Left cardiac atrium (tissue), 4 donors: ENCODE results near the gene NRDE2. TPM values are rescaled to one million over a fixed set of nuclear protein-coding genes. Genes with fewer than 3 reads are reported as not detected.

Experiments used
- ATAC-seq, 2 donors: fragments of 200-7000 bp; cut with Tn5 transposase; one replicate each; pipeline ENCODE4 v1.9.1; 2020; ENCODE audit warnings: mild to moderate bottlenecking in 2 of 2, moderate library complexity in 2 of 2
- DNase-seq: peaks from one replicate; pipeline ENCODE4 v3.0.0-alpha.2; 2020
- intact Hi-C, 2 donors: fragments of 100-400 bp; cut with DNase I; formaldehyde crosslinking; loops; one replicate each; pipeline versions ENCODE4 v1.14.1 to v1.15.1; 2022 to 2023
- total RNA-seq, 2 donors: library from RNA; stranded (reverse); fragmentation: NEBNext Ultra II Directional; extraction: Animal tissue kit (Norgen Biotek cat#: 25700); gene quantifications; one replicate each; pipeline ENCODE4 v1.2.1, GENCODE V29; 2021
- donor health status: DM: no; HTN: yes; CAD: no.
- donor health status: DM: no; HTN: yes; CAD: no; lungs with severe emphysema.
- donor health status: DM: yes; HTN: yes; CAD: no.
- donor health status: Dilated cardiomyopathy.

The NRDE2 gene
- total RNA-seq, 2 donors from 2014 or later, result 12.0 to 13.1 TPM

- DNase-seq (peak; percentile 39), ATAC-seq (peak; percentile 43 to 77)
- intact Hi-C loops, result loop anchor here in 1 of 2 donors (5.0 to 10.0 kb wide), 3 partner anchors 92 to 455 kb away; partner anchors contain the start of gene CALM1
Observed at GRCh38 chr14:90302529-90303303, 29.0 kb downstream of the NRDE2 start.

- DNase-seq, result no peak
- peak; percentile 71 to 83 for ATAC-seq
- intact Hi-C loops, result loop anchor here in 1 of 2 donors (5.0 to 10.0 kb wide), 3 partner anchors 93 to 456 kb away; partner anchors contain the start of gene CALM1
Observed at GRCh38 chr14:90301668-90302090, 30.1 kb downstream of the NRDE2 start.

GRCh38 chr14:90301122-90301521, 30.6 kb downstream of the NRDE2 start:
- intact Hi-C loops, result loop anchor here in 1 of 2 donors (5.0 to 10.0 kb wide), 3 partner anchors 94 to 456 kb away; partner anchors contain the start of gene CALM1
- ATAC-seq (no peak), DNase-seq (no peak)

GRCh38 chr14:90300611-90301047, 31.1 kb downstream of the NRDE2 start:
- intact Hi-C loops, result loop anchor here in 1 of 2 donors (5.0 to 10.0 kb wide), 3 partner anchors 94 to 457 kb away; partner anchors contain the start of gene CALM1
- DNase-seq (no peak), ATAC-seq (no peak)

GRCh38 chr14:90299408-90299807, 32.3 kb downstream of the NRDE2 start:
- intact Hi-C loops, result no loop called here
- no peak for DNase-seq

GRCh38 chr14:90297876-90298629, 33.7 kb downstream of the NRDE2 start:
- intact Hi-C loops, result no loop called here
- DNase-seq, result no peak
- ATAC-seq, result no peak

More at GRCh38 chr14:90299408-90299807, 32.3 kb downstream of the NRDE2 start:
- ATAC-seq, result peak; percentile 53 to 66

GRCh38 chr14:90296641-90297040, 35.1 kb downstream of the NRDE2 start:
- DNase-seq, result no peak
- intact Hi-C loops, result no loop called here
- no peak for ATAC-seq

GRCh38 chr14:90295870-90296516, 35.7 kb downstream of the NRDE2 start:
- intact Hi-C loops, result no loop called here
- DNase-seq (no peak), ATAC-seq (peak in 1 of 2 donors; percentile 11)

- DNase-seq (no peak), ATAC-seq (no peak)
- intact Hi-C loops, result no loop called here
Observed at GRCh38 chr14:90294872-90295271, 36.9 kb downstream of the NRDE2 start.

- no peak for ATAC-seq
- no peak for DNase-seq
- intact Hi-C loops, result no loop called here
Observed at GRCh38 chr14:90293766-90294730, 37.7 kb downstream of the NRDE2 start.

- no peak for DNase-seq
- intact Hi-C loops, result no loop called here
- no peak for ATAC-seq
Observed at GRCh38 chr14:90291699-90292098, 40.0 kb downstream of the NRDE2 start.

GRCh38 chr14:90290337-90291011, 41.3 kb downstream of the NRDE2 start:
- no peak for DNase-seq
- ATAC-seq, result no peak
- intact Hi-C loops, result no loop called here

- intact Hi-C loops, result no loop called here
- DNase-seq (peak; percentile 51), ATAC-seq (peak; percentile 78 to 88)
Observed at GRCh38 chr14:90288651-90289355, 42.9 kb downstream of the NRDE2 start.

GRCh38 chr14:90287791-90288190, 44.0 kb downstream of the NRDE2 start:
- intact Hi-C loops, result no loop called here
- peak; percentile 16 to 24 for ATAC-seq

GRCh38 chr14:90281756-90282155, 50.0 kb downstream of the NRDE2 start:
- intact Hi-C loops, result no loop called here
- no peak for DNase-seq
- no peak for ATAC-seq

More at GRCh38 chr14:90287791-90288190, 44.0 kb downstream of the NRDE2 start:
- no peak for DNase-seq

GRCh38 chr14:90281261-90281660, 50.5 kb downstream of the NRDE2 start:
- intact Hi-C loops, result no loop called here
- ATAC-seq, result no peak

GRCh38 chr14:90280096-90280495, 51.6 kb downstream of the NRDE2 start:
- no peak for ATAC-seq
- intact Hi-C loops, result no loop called here
- no peak for DNase-seq

More at GRCh38 chr14:90281261-90281660, 50.5 kb downstream of the NRDE2 start:
- DNase-seq, result no peak
